HG03460 (cell line): ENCODE data around the gene ZNF207.
"Not testable (repeated sequence)": the region's sequence is repeated elsewhere in the genome, so short reads cannot be mapped to it uniquely, and the experiment has no call there.

ENCODE experiments used
- ATAC-seq: cut with Tn5 transposase; IDR thresholded peaks from one replicate; pipeline ENCODE4 v1.9.1; 2021; ENCODE audit not compliant: unreplicated experiment

ZNF207 gene

GRCh38 chr17:32349854-32350665 is at the start of gene ZNF207:
TSS of gene ZNF207 (plus strand) at chr17:32350157. CDS start at chr17:32350286, 129 bp downstream.
- peak; percentile 84 for ATAC-seq

- ATAC-seq = no peak
Measured at GRCh38 chr17:32302037-32302436, 47.9 kb upstream of the ZNF207 start.

- no peak for ATAC-seq
Measured at GRCh38 chr17:32302860-32303649, 46.9 kb upstream of the ZNF207 start.

DNA sequence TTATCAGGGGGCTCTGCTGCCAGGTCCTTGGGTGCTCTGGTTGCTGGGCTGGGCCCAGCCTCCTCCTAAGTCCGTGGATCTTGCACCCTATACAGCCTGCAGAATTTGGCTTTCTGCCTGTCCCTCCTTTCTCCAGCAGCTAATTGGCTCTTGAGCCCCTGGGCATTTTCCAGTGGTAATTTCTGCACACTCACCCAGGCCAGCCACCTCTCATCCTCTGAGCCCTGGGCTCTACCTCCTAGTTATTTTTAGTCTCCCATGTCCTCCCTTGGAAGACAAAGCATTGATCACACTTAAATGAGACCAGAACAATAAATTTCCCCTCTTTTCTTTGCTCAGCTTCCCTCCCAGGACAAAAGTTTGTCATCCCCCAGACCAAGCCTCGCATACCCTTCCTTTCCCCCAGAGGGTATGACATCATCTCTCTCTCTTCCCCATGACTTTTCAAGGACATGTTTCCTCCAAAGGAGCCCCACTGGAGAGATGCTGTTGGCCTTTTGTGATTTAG is 46.1 kb upstream of the ZNF207 start:
- ATAC-seq = no peak

DNA sequence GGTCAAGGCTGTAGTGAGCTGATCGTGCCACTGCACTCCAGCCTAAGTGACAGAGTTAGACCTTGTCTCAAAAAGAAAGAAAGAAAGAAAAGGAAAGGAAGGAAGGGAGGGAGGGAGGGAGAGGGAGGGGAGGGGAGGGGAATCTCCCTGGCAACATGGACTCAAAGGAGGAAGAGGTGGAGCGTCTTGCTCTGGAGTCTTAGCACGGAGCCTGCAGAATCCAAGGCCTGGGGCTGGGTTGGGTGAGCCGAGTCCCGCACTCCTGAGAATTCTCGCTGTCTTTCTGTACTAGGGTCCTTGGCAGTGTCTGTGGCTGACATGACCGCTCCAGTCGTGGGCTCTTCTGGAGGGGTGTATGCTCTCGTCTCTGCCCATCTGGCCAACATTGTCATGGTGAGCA is 44.9 kb upstream of the ZNF207 start:
- ATAC-seq = no peak

GRCh38 chr17:32307658-32308057 is 42.3 kb upstream of the ZNF207 start:
- ATAC-seq = no peak

DNA sequence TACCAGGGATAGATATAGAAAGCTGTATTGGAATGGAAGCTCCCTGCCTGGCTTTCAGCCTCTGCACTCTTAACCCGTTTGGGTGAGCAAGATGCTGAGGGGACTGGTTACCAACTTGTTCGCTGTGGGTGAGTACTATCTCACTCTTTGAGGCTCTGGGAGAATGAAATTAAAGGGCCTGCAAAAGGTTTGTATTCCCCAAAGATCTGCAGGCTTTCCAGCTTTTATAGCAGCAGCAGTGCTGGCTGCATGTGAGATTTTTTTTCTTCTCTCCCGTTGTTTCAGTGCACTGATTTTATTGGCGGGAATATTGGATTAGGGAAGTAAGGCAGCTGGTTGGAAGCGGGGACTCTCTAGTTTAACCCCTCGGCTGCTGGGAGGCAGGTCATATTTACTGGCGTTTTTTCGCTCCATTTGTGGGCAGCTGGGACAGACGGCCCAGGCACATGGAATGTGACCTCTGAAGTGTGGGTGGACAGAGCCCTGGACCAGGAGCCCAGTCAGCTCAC is 38.9 kb upstream of the ZNF207 start:
- ATAC-seq = no peak

DNA sequence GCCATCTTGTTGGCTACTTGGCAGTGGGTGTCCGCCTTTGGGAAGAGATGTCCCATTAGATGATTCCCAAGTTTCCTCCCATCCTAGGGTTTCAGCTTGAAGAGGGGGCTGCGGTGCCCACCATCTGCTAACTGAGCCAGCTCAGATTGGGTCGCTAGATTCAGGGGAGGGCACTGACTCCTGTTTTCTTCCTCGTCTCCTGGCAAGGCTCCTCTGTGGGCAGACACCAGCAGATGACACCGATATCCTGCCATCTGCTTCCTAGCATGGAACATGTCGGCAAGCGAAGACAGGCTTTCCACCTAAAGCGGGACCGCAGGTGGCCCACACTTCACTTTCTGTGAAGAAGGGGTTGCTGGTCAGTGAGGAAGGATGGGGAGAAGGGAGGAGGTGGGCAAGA is 35.3 kb upstream of the ZNF207 start:
- no peak for ATAC-seq

DNA sequence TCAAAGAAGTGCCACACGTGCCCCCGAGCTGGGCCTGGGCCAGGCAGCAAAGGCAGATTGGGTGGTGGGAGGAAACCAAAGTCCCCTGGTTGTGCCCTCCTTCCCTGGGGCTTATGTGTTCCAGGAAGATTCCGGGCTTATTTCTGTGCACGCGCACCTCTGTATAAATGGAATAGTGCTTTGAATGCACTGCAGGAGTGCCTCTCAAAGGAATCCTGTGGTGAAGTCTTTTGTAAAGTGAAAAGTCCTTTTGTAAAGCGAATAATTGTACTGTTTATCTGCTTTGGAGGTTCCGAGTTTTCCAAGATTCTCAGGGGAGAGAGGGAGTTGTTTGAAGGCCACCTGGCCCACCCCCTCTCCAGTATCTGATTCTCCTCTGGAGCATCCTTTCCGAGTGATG is 34.8 kb upstream of the ZNF207 start:
- ATAC-seq = no peak

DNA sequence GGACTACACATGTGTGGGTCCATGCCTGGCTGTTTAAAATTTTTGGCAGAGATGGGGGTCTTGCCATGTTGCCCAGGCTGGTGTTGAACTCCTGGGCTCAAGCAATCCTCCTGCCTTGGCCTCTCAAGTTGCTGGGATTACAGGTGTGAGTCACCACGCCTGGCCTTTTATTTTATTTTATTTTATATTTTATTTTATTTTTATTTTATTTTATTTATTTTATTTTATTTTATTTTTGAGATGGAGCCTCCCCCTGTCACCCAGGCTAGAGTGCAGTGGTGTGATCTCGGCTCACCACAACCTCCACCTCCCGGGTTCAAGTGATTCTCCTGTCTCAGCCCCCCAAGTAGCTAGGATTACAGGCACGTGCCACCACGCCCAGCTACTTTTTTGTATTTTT is 33.3 kb upstream of the ZNF207 start:
- ATAC-seq = not testable (repeated sequence)

DNA sequence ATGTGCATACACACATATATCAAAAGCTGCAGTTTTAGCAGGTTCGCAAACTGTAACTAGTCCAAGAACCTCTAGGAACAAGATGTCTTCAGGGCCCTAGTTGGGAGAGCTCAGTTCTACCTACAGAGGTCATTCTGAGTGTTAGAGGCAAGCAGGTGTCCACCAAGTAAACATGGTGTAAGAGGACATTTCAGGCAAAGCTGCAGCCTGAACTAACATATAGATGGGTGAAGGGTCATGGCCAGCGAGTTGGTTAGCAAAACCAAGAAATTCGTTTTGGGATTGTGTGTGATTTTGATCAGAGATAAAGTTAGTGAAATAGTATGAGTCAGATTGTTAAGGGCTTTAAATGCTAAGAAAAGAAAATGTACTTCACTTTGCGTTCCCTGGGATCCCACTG is 32.6 kb upstream of the ZNF207 start:
- ATAC-seq = no peak

DNA sequence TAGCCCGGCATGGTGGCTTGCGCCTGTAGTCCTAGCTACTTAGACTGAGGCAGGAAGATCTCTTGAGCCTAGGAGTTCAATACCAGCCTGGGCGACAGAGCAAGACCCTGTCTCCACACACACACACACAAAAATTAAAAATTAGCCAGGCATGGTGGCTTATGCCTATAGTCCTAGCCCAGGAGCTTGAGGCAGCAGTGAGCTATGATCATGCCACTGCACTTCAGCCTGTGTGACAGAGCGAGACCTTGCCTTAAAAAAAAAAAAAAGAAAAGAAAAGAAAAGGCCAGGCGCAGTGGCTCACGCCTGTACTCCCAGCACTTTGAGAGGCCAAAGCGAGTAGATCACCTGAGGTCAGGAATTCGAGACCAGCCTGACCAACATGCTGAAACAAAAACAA is 31.9 kb upstream of the ZNF207 start:
- no peak for ATAC-seq

DNA sequence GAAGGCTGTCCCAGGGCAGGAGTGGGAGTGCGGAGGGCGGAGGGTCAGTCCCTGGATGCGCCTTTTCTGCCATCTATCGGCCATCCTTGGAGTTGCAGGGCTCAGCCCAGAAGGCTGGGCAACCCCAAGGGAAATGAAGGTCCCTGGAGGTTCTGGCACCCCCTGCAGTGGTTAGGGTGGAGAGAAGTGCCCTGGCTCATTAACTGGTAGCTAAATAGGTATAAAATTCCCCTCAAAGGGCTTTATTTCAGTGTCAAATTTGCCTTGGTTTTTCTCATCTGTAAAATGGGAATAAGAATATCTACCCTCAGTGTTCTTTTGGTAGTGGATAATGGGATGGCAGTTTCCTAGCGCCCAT is 30.4 kb upstream of the ZNF207 start:
- no peak for ATAC-seq

DNA sequence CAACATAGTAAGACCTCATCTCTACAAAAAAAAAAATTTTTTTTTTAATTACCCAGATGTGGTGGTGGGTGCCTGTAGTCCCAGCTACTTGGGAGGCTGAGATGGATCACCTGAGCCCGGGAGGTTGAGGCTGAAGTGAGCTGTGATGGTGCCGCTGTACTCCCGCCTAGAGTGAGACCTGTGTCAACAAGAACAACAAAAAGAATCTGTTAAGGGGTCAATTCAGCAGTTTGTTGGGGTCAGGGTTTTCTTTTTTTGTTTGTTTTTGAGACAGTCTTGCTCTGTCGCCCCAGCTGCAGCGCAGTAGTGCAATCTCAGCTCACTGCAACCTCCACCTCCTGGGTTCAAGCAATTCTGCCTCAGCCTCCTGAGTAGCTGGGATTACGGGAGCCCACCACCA is 29.9 kb upstream of the ZNF207 start:
- not testable (repeated sequence) for ATAC-seq

GRCh38 chr17:32320847-32321246 is 29.1 kb upstream of the ZNF207 start:
- no peak for ATAC-seq

GRCh38 chr17:32323046-32323445 is 26.9 kb upstream of the ZNF207 start:
- no peak for ATAC-seq

DNA sequence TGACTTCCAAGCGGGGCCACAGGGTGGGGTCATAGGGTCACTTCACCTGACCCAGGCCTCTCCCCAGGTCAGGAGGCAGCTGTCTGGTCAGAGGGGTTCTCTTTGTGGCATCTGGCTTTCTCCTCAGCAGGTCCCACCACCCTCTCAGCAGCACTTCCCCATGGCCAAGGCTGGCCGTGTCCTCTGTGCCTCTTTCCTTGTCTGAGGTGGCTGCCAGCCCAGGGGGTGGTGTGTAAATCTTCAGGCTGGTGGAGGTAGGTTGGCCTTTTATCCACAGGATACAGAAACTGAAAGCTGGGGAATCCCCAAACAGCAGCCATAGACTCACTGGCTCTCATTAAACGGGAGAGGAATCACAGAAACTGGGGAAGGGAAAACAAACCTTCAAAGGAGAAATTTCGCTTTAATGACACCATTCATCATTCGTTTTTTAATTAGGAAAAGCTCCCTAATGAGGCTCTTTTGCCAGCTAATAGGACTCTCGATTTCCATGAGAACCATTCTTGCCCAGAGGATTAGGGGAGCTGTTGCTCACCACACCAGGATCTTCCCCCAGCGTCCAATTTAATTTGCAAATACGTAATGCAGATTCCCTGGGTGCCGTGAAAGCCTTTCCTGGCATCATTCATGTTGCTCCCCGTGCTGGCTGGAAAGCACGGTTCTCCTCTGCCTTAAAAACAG is 26.0 kb upstream of the ZNF207 start:
- ATAC-seq = no peak

GRCh38 chr17:32327911-32328310 is 22.0 kb upstream of the ZNF207 start:
- no peak for ATAC-seq

GRCh38 chr17:32330147-32330546 is 19.8 kb upstream of the ZNF207 start:
- ATAC-seq = no peak

DNA sequence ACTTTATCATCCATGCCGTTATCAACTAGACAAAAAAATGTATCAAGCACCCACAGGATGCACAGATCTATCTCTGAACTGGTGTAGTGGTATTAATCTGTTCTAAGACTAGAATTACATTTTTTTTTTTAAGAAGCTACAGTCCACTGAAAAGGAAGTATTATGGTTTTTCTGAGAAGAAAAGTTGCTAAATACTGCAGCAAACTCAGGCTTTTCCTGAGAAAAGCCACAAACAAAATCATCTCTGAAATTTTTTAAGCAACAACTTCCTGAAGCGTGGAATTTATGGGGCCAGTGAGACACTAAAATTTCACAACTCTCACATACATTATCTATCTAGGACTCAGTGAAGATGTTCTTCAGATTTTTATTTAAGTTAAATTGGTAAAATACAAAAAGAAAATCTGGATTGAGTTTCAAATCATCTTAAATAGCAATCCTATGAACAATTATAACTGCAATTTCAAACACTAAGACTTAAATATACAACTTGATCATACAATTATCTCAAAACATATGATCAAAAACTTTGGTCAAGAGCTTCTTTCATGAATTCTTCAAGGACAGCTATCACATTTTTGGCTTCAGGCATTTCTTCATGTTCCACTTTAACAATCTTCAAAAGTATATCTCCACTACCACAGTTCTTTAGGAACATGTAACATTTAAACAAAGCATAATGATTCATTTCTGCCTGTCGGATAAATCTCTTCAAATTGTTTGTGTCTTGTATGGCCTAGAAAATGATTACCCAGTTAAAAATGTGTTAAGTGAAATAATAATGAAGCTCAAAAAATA is 18.5 kb upstream of the ZNF207 start:
- no peak for ATAC-seq

DNA sequence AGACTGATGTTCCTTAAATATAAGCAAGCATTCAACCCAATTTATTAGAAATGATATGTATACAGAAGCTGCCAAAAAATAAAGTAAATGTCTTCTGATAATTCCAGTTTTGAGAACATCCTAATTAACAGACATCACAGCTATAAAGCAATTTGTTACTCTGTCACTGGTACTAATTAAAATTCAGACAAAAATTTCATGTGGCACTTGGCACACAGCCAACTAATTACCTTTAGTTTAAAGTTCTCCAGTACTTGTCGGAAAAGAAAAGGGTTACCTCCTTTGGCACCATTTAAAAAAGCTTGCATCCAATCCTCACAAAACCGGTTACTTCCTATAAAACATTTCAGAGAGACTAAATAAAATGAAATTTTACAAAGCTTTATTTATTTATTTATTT is 16.8 kb upstream of the ZNF207 start:
- ATAC-seq = no peak
